ENCODE results near the gene JMJD8.

GRCh38 chr16:704047-704446 is 19.9 kb upstream of the JMJD8 start:
- TF ChIP-seq, protein P1, sequence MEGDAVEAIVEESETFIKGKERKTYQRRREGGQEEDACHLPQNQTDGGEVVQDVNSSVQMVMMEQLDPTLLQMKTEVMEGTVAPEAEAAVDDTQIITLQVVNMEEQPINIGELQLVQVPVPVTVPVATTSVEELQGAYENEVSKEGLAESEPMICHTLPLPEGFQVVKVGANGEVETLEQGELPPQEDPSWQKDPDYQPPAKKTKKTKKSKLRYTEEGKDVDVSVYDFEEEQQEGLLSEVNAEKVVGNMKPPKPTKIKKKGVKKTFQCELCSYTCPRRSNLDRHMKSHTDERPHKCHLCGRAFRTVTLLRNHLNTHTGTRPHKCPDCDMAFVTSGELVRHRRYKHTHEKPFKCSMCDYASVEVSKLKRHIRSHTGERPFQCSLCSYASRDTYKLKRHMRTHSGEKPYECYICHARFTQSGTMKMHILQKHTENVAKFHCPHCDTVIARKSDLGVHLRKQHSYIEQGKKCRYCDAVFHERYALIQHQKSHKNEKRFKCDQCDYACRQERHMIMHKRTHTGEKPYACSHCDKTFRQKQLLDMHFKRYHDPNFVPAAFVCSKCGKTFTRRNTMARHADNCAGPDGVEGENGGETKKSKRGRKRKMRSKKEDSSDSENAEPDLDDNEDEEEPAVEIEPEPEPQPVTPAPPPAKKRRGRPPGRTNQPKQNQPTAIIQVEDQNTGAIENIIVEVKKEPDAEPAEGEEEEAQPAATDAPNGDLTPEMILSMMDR (conservative IDR thresholded peaks at IDR 0.05 in 1 of 2, IDR thresholded peaks at IDR 0.05 in 1 of 2; ENCODE audit: low read depth in 1 of 2, low read length in 2 of 2) = no peak
- no peak for TF ChIP-seq EZH2 (IDR thresholded peaks at IDR 0.05; ENCODE audit: low read length, missing control alignments)
